ENCODE measurements around the gene AMER1. TPM values are rescaled to one million over a fixed set of nuclear protein-coding genes. Genes with fewer than 3 reads are reported as not detected.

AMER1 gene
- total RNA-seq, 2 donors from 2014 or later = 7.9 to 8.8 TPM

DNA sequence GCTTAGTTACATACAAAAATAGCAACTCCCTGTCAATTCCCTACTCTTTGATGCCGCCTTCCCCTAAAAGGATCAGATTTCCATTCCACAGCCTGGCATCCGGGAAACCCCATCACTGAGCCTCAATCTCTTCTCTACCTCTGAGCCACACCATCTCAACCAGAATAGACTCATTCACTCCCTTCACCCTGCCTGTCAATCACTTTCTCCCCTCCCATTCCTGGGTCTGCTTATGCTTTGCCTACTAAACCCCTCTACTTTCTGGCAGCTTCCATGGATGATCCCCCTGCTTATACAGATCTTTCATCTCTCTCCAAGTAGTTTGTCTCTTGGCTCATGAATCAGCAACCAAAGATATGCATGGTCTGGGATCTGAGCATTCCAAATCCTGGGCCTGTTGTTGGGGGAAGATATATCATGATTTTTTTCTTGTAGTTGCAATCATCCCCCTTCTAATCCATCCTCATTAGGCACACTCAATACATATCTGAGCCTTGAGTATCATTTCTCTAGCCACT, 2.6 kb downstream of the AMER1 start:
- H3K9me3 ChIP-seq = no peaks in the 10 kb centered on the region
- H3K4me3 ChIP-seq = no peak overlapping the region
- H3K27me3 ChIP-seq (replicated peaks; ENCODE audit: insufficient read depth) = no peaks in the 10 kb centered on the region
- H3K4me1 ChIP-seq (ENCODE audit: control insufficient read depth in 1 of 2, low read depth in 2 of 2) = peaks cover 7 to 46% of the 10 kb centered on the region in 2 donors
- TF ChIP-seq CTCF (IDR thresholded peaks at IDR 0.05) = no peak
- no peaks in the 10 kb centered on the region for H3K36me3 ChIP-seq
- ATAC-seq (ENCODE audit: insufficient number of reproducible peaks, low FRiP score, low read depth) (no peak), DNase-seq (ENCODE audit: low spot score) (no peak)
- no peak overlapping the region for H3K27ac ChIP-seq

- Histone ChIP-seq H3K36me3 (peaks cover 3% of the 10 kb centered on the region), H3K4me1 (ENCODE audit: control insufficient read depth in 1 of 2, low read depth in 2 of 2) (peaks cover 0 to 20% of the 10 kb centered on the region in 2 donors), H3K27me3 (replicated peaks; ENCODE audit: insufficient read depth) (no peaks in the 10 kb centered on the region), H3K27ac (no peak overlapping the region), H3K9me3 (no peaks in the 10 kb centered on the region), H3K4me3 (no peak overlapping the region)
- DNase-seq (ENCODE audit: low spot score) (no peak), ATAC-seq (ENCODE audit: insufficient number of reproducible peaks, low FRiP score, low read depth) (no peak)
- no peak for TF ChIP-seq CTCF (IDR thresholded peaks at IDR 0.05)
These were observed 7.5 kb downstream of the AMER1 start for GRCh38 chrX:64198036-64198435.

GRCh38 chrX:64196606-64197005, 8.9 kb downstream of the AMER1 start:
- DNase-seq (ENCODE audit: low spot score) (no peak), ATAC-seq (ENCODE audit: insufficient number of reproducible peaks, low FRiP score, low read depth) (no peak)
- Histone ChIP-seq H3K4me3 (no peak overlapping the region), H3K9me3 (no peaks in the 10 kb centered on the region), H3K36me3 (peaks cover 12% of the 10 kb centered on the region), H3K4me1 (ENCODE audit: control insufficient read depth in 1 of 2, low read depth in 2 of 2) (peaks cover 0 to 6% of the 10 kb centered on the region in 2 donors), H3K27me3 (replicated peaks; ENCODE audit: insufficient read depth) (no peaks in the 10 kb centered on the region), H3K27ac (no peak overlapping the region)
- no peak for TF ChIP-seq CTCF (IDR thresholded peaks at IDR 0.05)

- ATAC-seq (ENCODE audit: insufficient number of reproducible peaks, low FRiP score, low read depth) (no peak), DNase-seq (ENCODE audit: low spot score) (no peak)
- H3K9me3 ChIP-seq = no peaks in the 10 kb centered on the region
- H3K27me3 ChIP-seq (replicated peaks; ENCODE audit: insufficient read depth) = no peaks in the 10 kb centered on the region
- H3K36me3 ChIP-seq = peaks cover 19% of the 10 kb centered on the region
- no peak overlapping the region for H3K27ac ChIP-seq
- H3K4me3 ChIP-seq = no peak overlapping the region
- no peaks in the 10 kb centered on the region for H3K4me1 ChIP-seq (ENCODE audit: control insufficient read depth in 1 of 2, low read depth in 2 of 2)
- TF ChIP-seq CTCF (IDR thresholded peaks at IDR 0.05) = no peak
These were observed 9.6 kb downstream of the AMER1 start for GRCh38 chrX:64195862-64196261.

GRCh38 chrX:64192673-64193072, 12.8 kb downstream of the AMER1 start:
- Histone ChIP-seq H3K4me1 (ENCODE audit: control insufficient read depth in 1 of 2, low read depth in 2 of 2) (no peaks in the 10 kb centered on the region), H3K36me3 (peaks cover 19% of the 10 kb centered on the region), H3K9me3 (no peaks in the 10 kb centered on the region), H3K4me3 (no peak overlapping the region), H3K27ac (no peak overlapping the region), H3K27me3 (replicated peaks; ENCODE audit: insufficient read depth) (no peaks in the 10 kb centered on the region)
- DNase-seq (ENCODE audit: low spot score) (no peak), ATAC-seq (ENCODE audit: insufficient number of reproducible peaks, low FRiP score, low read depth) (no peak)
- no peak for TF ChIP-seq CTCF (IDR thresholded peaks at IDR 0.05)
